GM19452 (cell line): ENCODE results near the gene KRT7.

ENCODE experiments used
- ATAC-seq: cut with Tn5 transposase; IDR thresholded peaks from one replicate; pipeline ENCODE4 v1.9.1; 2021; ENCODE audit not compliant: unreplicated experiment

KRT7 gene

DNA sequence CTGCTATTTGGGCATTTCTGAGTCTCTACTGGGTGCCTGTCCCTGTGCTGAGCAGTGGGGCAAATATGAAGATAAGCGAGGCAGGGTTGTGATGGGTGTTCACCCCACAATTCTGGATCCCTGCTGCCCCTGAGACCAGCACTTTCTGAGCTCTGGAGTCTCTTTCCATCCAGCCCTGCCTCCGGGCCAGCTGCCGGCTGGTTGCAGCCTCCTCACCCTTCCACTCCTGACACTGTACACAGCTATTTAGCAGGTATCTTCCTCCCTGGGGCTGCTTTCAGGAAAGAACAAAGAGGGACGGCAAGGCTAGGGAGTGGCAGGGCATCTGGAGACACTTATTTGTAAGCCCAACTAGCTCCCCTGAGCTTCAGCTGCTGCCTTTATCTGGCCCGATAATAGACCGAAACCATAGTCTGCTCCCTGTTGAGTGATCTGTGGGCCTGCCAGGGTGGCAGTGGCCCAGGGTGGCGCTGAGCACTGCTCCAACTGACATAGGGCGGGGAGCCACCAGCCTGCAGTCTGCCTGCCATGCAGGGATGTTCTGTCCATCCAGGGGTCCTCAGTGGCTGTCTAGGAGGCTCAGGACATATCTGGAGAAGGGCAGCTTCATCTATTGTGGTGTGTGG, 33.6 kb upstream of the KRT7 start:
- ATAC-seq, result no peak

GRCh38 chr12:52200086-52200780, 32.8 kb upstream of the KRT7 start:
- ATAC-seq, result no peak

DNA sequence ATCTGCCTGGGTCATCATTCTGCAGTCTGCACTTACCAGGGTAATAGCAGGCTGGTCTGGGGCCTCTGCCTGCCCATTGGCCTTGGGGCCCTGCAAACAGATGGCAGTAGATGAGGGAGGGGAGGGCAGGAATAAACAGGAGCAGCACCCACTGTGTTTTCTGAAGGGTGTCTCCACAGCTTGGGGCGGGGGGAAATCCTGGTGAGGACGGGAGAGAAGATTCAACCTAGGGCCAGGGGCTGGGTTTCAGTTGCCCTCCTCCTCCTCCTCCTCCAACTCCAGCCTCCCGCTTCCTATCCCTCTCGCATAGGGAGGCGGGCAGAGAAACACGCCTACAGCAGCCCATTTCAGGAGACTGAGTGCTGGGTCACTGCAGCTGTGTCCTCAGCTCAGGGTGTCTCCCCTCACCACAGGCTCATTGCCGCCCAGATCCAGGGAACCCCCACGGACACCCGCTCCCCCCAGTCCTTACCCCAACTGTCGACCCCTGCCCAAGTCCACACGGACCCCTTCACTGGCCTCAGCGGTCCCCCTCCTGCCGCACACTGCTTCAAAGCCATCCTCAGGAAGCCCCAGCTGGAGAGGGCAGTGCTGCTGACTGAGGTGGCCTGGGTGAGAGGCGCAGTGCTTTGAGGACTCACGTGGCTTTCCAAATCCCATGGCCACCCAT, 32.1 kb upstream of the KRT7 start:
- no peak for ATAC-seq

DNA sequence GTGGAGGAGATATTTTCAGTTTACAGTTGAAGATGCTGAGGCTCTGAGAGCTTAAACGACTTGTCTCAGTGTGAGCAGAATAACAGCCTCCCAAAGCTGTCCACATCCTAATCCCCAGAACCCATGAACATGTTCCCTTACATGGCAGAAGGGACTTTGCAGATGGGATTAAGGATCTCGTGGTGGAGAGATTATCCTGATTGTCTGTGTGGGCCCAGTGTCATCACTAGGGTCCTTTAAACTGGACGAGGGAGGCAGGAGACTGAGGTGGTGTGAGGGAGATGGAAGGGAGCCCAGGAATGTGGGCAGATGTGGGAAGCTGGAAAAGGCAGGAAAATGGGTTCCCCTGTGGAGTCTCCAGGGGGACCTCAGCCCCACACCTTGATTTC, 31.6 kb upstream of the KRT7 start:
- ATAC-seq, result no peak

- ATAC-seq, result no peak
Observed at GRCh38 chr12:52202361-52203078, 30.5 kb upstream of the KRT7 start.

DNA sequence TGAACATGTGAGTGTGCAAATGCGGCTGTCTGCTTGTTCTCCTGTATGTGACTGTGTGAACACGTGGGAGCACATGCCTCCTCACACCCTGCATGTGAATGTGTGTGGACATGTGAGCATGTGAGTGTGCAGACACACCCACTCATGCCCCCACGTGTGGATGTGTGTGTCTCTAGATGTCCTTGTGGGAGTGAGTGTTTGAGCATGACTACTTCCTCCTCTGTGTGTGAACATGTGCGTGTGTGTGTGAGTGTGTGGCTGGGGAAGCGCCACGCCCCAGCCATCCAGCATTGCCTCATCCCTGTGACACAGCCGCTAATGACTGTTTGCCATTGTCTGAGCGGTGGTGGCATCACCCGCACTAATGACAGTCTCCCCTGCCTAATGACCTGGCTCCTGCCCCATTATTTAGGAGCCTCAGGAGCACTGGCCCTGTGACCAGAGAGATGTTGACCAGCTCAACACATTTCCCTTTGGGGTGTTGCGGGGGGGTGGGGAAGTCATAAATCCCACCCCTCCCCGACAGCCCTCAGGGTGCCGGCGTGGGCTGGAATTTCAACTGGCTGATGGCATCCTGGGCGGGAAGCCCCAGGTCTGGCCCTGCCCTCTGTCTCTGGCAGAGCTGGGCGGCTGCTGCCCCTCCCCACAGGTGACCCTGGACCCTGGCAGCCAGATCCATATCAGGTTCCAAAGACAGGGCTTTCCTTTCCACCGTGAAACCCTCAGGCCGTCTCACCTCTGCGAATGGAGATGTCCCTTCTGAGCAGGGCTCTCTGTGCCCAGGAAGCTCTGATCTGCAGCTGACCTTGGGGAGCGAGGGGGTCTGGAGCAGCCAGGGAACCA, 29.7 kb upstream of the KRT7 start:
- ATAC-seq, result no peak

DNA sequence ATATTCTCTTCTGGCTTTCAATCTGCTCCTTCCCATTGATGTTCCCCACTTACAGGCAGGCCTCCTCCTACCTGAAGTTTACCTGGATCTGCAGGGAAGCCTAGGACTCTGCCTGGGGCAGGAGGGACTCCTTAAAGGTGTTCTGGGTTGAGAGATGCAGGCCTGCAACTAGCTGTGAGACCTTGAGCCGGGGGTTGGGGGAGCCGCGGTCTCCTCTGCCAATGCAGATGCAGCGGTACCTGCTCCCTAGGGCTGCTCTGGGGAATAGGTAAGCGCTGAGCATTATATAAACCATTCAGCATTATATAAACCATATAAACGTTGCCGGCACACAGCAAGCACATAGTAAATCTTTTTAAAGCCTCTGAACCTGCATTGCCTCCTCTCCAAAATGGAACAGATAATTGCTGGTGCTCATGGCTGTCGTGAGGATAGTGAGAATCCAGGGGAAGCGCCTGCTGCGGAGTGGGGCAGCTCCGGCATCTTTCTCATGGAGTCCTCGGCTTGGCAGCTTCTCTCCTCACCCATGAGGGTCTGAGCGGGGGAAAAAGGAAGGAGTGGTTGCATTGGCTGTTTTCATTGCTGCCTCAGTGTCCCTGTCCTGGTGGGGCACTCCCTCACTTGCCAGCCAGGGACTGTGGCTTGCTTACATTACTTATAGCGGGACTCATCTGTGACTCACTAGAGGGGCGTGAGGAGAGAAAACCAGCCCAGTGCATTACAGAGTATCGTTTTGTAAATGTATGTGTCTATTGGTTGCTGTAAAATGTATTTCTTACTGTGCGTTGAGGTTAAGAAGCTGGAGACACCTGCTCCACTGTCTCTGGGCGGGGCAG, 28.7 kb upstream of the KRT7 start:
- no peak for ATAC-seq

- ATAC-seq, result no peak
Observed at GRCh38 chr12:52204931-52205505, 28.0 kb upstream of the KRT7 start.

GRCh38 chr12:52205612-52206303, 27.3 kb upstream of the KRT7 start:
- ATAC-seq, result no peak

- no peak for ATAC-seq
Observed at GRCh38 chr12:52206304-52207040, 26.6 kb upstream of the KRT7 start.

GRCh38 chr12:52207106-52207505, 25.9 kb upstream of the KRT7 start:
- ATAC-seq, result no peak

DNA sequence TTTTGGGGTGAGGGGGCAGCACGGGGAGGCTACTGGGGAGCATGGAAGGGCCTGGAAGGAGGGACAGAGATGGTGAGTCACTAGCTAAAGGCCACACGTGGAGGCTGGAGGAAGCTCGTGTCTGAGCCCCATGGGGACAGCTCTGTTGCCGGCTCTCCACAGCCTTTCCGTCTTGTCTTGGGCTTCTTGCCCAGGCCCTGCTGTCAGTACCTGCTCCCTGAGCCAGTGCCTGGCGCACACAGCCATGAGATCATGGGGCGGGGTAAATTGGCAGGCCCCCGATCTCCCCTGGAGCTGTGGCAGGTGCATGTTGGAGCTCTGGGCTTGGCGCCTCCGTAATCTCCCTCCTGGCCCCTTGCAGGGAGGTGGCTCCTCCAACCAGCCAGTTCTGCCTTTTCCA, 25.1 kb upstream of the KRT7 start:
- no peak for ATAC-seq

DNA sequence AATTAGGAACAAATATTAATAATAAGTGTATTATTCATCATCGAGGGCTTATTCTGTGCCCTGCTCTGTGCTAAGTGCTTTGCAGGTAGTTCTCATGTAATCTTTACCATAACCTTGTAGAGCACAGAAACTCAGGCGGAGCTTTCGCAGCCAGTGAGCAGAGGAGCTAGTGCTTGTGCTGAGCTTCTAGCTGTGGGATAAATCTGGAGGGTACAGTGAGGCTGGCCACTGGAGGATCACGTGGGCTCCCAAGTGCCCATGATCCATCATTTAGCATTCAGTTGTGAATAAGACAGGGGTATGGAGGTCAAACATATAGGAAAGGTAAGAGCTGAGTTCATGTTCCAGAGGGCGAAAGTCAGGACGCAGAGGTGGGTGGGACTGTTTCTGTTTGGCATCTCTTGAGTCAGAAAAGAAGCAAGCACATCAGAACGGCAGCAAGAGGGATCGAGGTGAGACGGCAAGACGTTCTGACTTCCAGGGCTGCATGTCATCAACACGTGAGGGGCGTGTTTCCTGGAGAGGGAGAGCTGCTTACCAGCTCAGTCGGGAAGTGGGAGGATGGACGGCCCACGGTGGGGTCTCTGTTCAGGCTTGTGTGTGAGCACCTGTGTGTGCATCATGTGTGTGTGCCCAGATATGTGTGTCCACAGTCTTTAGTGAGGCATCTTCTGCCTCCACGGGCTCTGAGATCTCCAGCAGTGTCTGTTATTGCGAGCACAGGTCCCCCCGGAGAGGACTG, 24.4 kb upstream of the KRT7 start:
- no peak for ATAC-seq

DNA sequence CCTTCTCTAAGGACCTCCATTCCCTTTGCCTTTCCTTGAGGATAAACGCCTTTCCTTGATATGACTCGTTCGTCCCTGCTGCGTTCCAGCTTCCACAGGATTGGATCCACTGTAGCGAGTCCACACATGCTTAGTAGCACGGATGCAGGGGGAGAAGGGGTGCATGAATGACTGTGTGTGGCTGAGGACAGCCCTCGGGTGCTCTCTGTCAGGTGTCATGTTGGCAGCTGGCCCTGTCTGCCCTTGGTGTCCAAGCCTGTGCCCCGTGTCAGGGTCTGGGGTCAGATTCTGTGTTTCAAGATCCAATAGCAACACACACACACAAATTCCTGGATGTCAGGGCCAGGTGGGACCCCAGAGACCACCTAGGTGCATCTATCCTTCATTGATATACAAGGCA, 23.7 kb upstream of the KRT7 start:
- ATAC-seq, result no peak

GRCh38 chr12:52210186-52210924, 22.7 kb upstream of the KRT7 start:
- no peak for ATAC-seq

GRCh38 chr12:52210925-52211650, 22.0 kb upstream of the KRT7 start:
- no peak for ATAC-seq
